ENCODE measurements around the gene TMEM209. TPM values are rescaled to one million over a fixed set of nuclear protein-coding genes. Genes with fewer than 3 reads are reported as not detected.
"Not testable (repeated sequence)": the region's sequence is repeated elsewhere in the genome, so short reads cannot be mapped to it uniquely, and the experiment has no call there.

TMEM209 gene
- polyA plus RNA-seq (15.3 to 25.9 TPM (median 20.0 TPM) in 3 replicates), polyA minus RNA-seq (28.3 to 43.5 TPM (median 32.7 TPM) in 3 replicates)
- polyA plus RNA-seq (2011; ENCODE audit: low read depth), result 5.2 TPM
- 7.0 and 12.6 TPM in 2 replicates for polyA plus RNA-seq (2011; cell fraction: cytosol; rRNA removed)
- polyA plus RNA-seq (2011; cell fraction: nucleus; rRNA removed), result 28.7 and 32.8 TPM in 2 replicates
- 10.4 and 13.3 TPM in 2 replicates for polyA plus RNA-seq (2012; ENCODE audit: low replicate concordance)
- 13.2 TPM for polyA minus RNA-seq (2011; cell fraction: cytosol; rRNA and poly(A)+ RNA removed)
- polyA minus RNA-seq (2011; cell fraction: nucleus; rRNA and poly(A)+ RNA removed), result 24.9 and 35.8 TPM in 2 replicates

GRCh38 chr7:130205084-130205947 lies at the start of gene TMEM209:
TSS of gene TMEM209 (minus strand) at chr7:130205406. CDS start at chr7:130205375, 31 bp downstream.
- Histone ChIP-seq H3K9me3 (ENCODE audit: control insufficient read depth, low read depth, low read length) (no peaks in the 10 kb centered on the region), H3K9me1 (ENCODE audit: control insufficient read depth, extremely low read depth, insufficient read depth, low read length) (no peaks in the 10 kb centered on the region), H3K36me3 (ENCODE audit: control insufficient read depth in 2 of 2, extremely low read depth in 1 of 2, insufficient read depth in 2 of 2, low read length in 2 of 2) (peaks cover 4 to 10% of the 10 kb centered on the region in 2 experiments), H3K27me3 (ENCODE audit: control insufficient read depth, extremely low read depth, insufficient read depth, low read length) (no peaks in the 10 kb centered on the region), H3K9ac (ENCODE audit: control insufficient read depth, extremely low read depth, insufficient read depth, low read length) (peak within 1 kb of the TSS; percentile 98), H3K4me3 (ENCODE audit: control insufficient read depth in 2 of 3, extremely low read depth in 1 of 3, insufficient read depth in 2 of 3, low read depth in 1 of 3, low read length in 3 of 3) (peak within 1 kb of the TSS; percentile 76 to 97 (median 90)), H3K27ac (ENCODE audit: control insufficient read depth, insufficient read depth, low read length) (peak within 1 kb of the TSS; percentile 94), H3K79me2 (ENCODE audit: control insufficient read depth, insufficient read depth, low read length) (peaks cover 15% of the 10 kb centered on the region), H4K20me1 (ENCODE audit: control insufficient read depth, extremely low read depth, insufficient read depth, low read length) (no peaks in the 10 kb centered on the region), H3K4me2 (ENCODE audit: control insufficient read depth, extremely low read depth, insufficient read depth, low read depth, low read length) (peak within 1 kb of the TSS; percentile 77), H2AFZ (ENCODE audit: control insufficient read depth, low read length) (peak within 1 kb of the TSS; percentile 98), H3K4me1 (ENCODE audit: control insufficient read depth, extremely low read depth, insufficient read depth, low read length) (peaks cover 7% of the 10 kb centered on the region)
- FAIRE-seq (peak; percentile 77), DNase-seq (ENCODE audit: low read depth, low spot score) (peak; percentile 87)
- dilution Hi-C loops (cut with MboI; ENCODE audit: extremely low pct_ligation_motif_present, low sequenced_read_pairs), result no loop called here
- no peak for TF ChIP-seq EZH2 (IDR thresholded peaks at IDR 0.05; ENCODE audit: low read length)
- TF ChIP-seq CTCF (optimal IDR thresholded peaks at IDR 0.05 in 1 of 3, IDR thresholded peaks at IDR 0.05 in 1 of 3, conservative IDR thresholded peaks at IDR 0.05 in 1 of 3; ENCODE audit: extremely low read depth in 1 of 3, insufficient read depth in 2 of 3, low read length in 3 of 3), result no peak

DNA sequence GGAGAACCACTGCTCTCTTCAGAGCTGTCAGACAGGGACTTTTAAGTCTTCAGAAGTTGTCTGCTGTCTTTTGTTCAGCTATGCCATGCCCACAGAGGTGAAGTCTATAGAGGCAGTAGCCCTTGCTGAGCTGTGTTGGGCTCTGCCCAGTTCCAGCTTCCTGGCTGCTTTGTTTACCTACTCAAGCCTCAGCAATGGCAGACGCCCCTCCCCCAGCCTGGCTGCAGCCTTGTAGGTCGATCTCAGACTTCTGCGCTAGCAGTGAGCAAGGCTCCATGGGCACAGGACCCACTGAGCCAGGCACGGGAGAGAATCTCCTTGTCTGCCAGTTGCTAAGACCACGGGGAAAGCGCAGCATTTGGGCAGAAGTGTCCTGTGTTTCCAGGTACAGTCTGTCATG lies 49.3 kb upstream of the TMEM209 start:
- H3K79me2 ChIP-seq (ENCODE audit: control insufficient read depth, insufficient read depth, low read length), result no peaks in the 10 kb centered on the region
- H4K20me1 ChIP-seq (ENCODE audit: control insufficient read depth, extremely low read depth, insufficient read depth, low read length), result no peaks in the 10 kb centered on the region
- DNase-seq (ENCODE audit: low read depth, low spot score) (no peak), FAIRE-seq (no peak)
- H3K27me3 ChIP-seq (ENCODE audit: control insufficient read depth, extremely low read depth, insufficient read depth, low read length), result no peaks in the 10 kb centered on the region
- no peaks in the 10 kb centered on the region for H3K4me1 ChIP-seq (ENCODE audit: control insufficient read depth, extremely low read depth, insufficient read depth, low read length)
- dilution Hi-C loops (cut with MboI; ENCODE audit: extremely low pct_ligation_motif_present, low sequenced_read_pairs), result no loop called here
- H3K36me3 ChIP-seq (ENCODE audit: control insufficient read depth in 2 of 2, extremely low read depth in 1 of 2, insufficient read depth in 2 of 2, low read length in 2 of 2), result no peaks in the 10 kb centered on the region
- no peak overlapping the region for H3K9ac ChIP-seq (ENCODE audit: control insufficient read depth, extremely low read depth, insufficient read depth, low read length)
- no peaks in the 10 kb centered on the region for H3K9me1 ChIP-seq (ENCODE audit: control insufficient read depth, extremely low read depth, insufficient read depth, low read length)
- no peak overlapping the region for H3K4me2 ChIP-seq (ENCODE audit: control insufficient read depth, extremely low read depth, insufficient read depth, low read depth, low read length)
- TF ChIP-seq CTCF (optimal IDR thresholded peaks at IDR 0.05 in 1 of 3, IDR thresholded peaks at IDR 0.05 in 1 of 3, conservative IDR thresholded peaks at IDR 0.05 in 1 of 3; ENCODE audit: extremely low read depth in 1 of 3, insufficient read depth in 2 of 3, low read length in 3 of 3) (no peak), EZH2 (IDR thresholded peaks at IDR 0.05; ENCODE audit: low read length) (no peak)
- peaks cover 5% of the 10 kb centered on the region for H3K9me3 ChIP-seq (ENCODE audit: control insufficient read depth, low read depth, low read length)
- no peak overlapping the region for H3K27ac ChIP-seq (ENCODE audit: control insufficient read depth, insufficient read depth, low read length)
- no peak overlapping the region for H3K4me3 ChIP-seq (ENCODE audit: control insufficient read depth in 2 of 3, extremely low read depth in 1 of 3, insufficient read depth in 2 of 3, low read depth in 1 of 3, low read length in 3 of 3)
- H2AFZ ChIP-seq (ENCODE audit: control insufficient read depth, low read length), result no peak overlapping the region

DNA sequence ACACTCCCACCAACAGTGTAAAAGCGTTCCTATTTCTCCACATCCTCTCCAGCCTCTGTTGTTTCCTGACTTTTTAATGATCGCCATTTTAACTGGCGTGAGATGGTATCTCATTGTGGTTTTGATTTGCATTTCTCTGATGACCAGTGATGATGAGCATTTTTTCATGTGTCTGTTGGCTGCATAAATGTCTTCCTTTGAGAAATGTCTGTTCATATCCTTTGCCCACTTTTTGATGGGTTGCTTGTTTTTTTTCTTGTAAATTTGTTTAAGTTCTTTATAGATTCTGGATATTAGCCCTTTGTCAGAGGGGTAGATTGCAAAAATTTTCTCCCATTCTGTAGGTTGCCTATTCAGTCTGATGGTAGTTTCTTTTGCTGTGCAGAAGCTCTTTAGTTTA lies 44.4 kb upstream of the TMEM209 start:
- H3K27ac ChIP-seq (ENCODE audit: control insufficient read depth, insufficient read depth, low read length); H3K9ac ChIP-seq (ENCODE audit: control insufficient read depth, extremely low read depth, insufficient read depth, low read length); DNase-seq (ENCODE audit: low read depth, low spot score); H4K20me1 ChIP-seq (ENCODE audit: control insufficient read depth, extremely low read depth, insufficient read depth, low read length); H3K4me3 ChIP-seq (ENCODE audit: control insufficient read depth in 2 of 3, extremely low read depth in 1 of 3, insufficient read depth in 2 of 3, low read depth in 1 of 3, low read length in 3 of 3); H3K79me2 ChIP-seq (ENCODE audit: control insufficient read depth, insufficient read depth, low read length); H3K36me3 ChIP-seq (ENCODE audit: control insufficient read depth in 2 of 2, extremely low read depth in 1 of 2, insufficient read depth in 2 of 2, low read length in 2 of 2); H3K9me3 ChIP-seq (ENCODE audit: control insufficient read depth, low read depth, low read length); H3K4me1 ChIP-seq (ENCODE audit: control insufficient read depth, extremely low read depth, insufficient read depth, low read length); dilution Hi-C loops (cut with MboI; ENCODE audit: extremely low pct_ligation_motif_present, low sequenced_read_pairs); FAIRE-seq; H3K4me2 ChIP-seq (ENCODE audit: control insufficient read depth, extremely low read depth, insufficient read depth, low read depth, low read length); H3K9me1 ChIP-seq (ENCODE audit: control insufficient read depth, extremely low read depth, insufficient read depth, low read length); H2AFZ ChIP-seq (ENCODE audit: control insufficient read depth, low read length); H3K27me3 ChIP-seq (ENCODE audit: control insufficient read depth, extremely low read depth, insufficient read depth, low read length): not testable (repeated sequence)

All from keratinocyte (primary cell).